Measurements from ENCODE around the gene SHROOM1. TPM values are rescaled to one million over a fixed set of nuclear protein-coding genes. Genes with fewer than 3 reads are reported as not detected.

The SHROOM1 gene
- total RNA-seq, 1 experiment from 2014 or later = 1.6 TPM

GRCh38 chr5:132773601-132774355 lies 56.7 kb downstream of the SHROOM1 start:
- peaks cover 4% of the 10 kb centered on the region; the same call in 1 of the 2 replicates for H3K4me1 ChIP-seq (ENCODE audit: low read length)
- DNase-seq = no peak
- H4K20me1 ChIP-seq (ENCODE audit: insufficient read depth, low read depth, low read length) = no peaks in the 10 kb centered on the region
- H2AFZ ChIP-seq (ENCODE audit: low read length) = no peak overlapping the region
- no peaks in the 10 kb centered on the region for H3K36me3 ChIP-seq (ENCODE audit: insufficient read depth, low read length)
- no peak overlapping the region for H3K27ac ChIP-seq (ENCODE audit: low read length)
- no peaks in the 10 kb centered on the region; the same call in 1 of the 2 replicates for H3K27me3 ChIP-seq (ENCODE audit: low read length)
- no peaks in the 10 kb centered on the region for H3K9me2 ChIP-seq (replicated peaks; ENCODE audit: insufficient read depth, low read length)
- H3K9ac ChIP-seq (ENCODE audit: low read length) = no peak overlapping the region
- H3K9me3 ChIP-seq (ENCODE audit: low read length) = no peaks in the 10 kb centered on the region
- no peaks in the 10 kb centered on the region for H3K79me2 ChIP-seq (ENCODE audit: low read length)
- no peak overlapping the region for H3K4me3 ChIP-seq (ENCODE audit: low read length)
- no peak overlapping the region for H3K4me2 ChIP-seq (ENCODE audit: low read depth, low read length, poor library complexity, severe bottlenecking)

GRCh38 chr5:132773114-132773513 lies 57.3 kb downstream of the SHROOM1 start:
- H3K9ac ChIP-seq (ENCODE audit: low read length) = no peak overlapping the region
- no peak overlapping the region for H2AFZ ChIP-seq (ENCODE audit: low read length)
- H3K27me3 ChIP-seq (ENCODE audit: low read length) = no peaks in the 10 kb centered on the region; the same call in 1 of the 2 replicates
- H3K4me1 ChIP-seq (ENCODE audit: low read length) = peaks cover 4% of the 10 kb centered on the region; the same call in 1 of the 2 replicates
- no peaks in the 10 kb centered on the region for H3K9me2 ChIP-seq (replicated peaks; ENCODE audit: insufficient read depth, low read length)
- H3K36me3 ChIP-seq (ENCODE audit: insufficient read depth, low read length) = no peaks in the 10 kb centered on the region
- H3K4me2 ChIP-seq (ENCODE audit: low read depth, low read length, poor library complexity, severe bottlenecking) = no peak overlapping the region
- DNase-seq = no peak
- no peaks in the 10 kb centered on the region for H4K20me1 ChIP-seq (ENCODE audit: insufficient read depth, low read depth, low read length)
- no peaks in the 10 kb centered on the region for H3K9me3 ChIP-seq (ENCODE audit: low read length)
- no peaks in the 10 kb centered on the region for H3K79me2 ChIP-seq (ENCODE audit: low read length)
- no peak overlapping the region for H3K27ac ChIP-seq (ENCODE audit: low read length)
- no peak overlapping the region for H3K4me3 ChIP-seq (ENCODE audit: low read length)

- Histone ChIP-seq H3K27ac (ENCODE audit: low read length) (no peak overlapping the region), H3K4me2 (ENCODE audit: low read depth, low read length, poor library complexity, severe bottlenecking) (no peak overlapping the region), H3K9me2 (replicated peaks; ENCODE audit: insufficient read depth, low read length) (no peaks in the 10 kb centered on the region), H2AFZ (ENCODE audit: low read length) (no peak overlapping the region), H3K9ac (ENCODE audit: low read length) (no peak overlapping the region), H3K4me3 (ENCODE audit: low read length) (no peak overlapping the region), H4K20me1 (ENCODE audit: insufficient read depth, low read depth, low read length) (no peaks in the 10 kb centered on the region), H3K27me3 (ENCODE audit: low read length) (no peaks in the 10 kb centered on the region; the same call in 1 of the 2 replicates), H3K79me2 (ENCODE audit: low read length) (no peaks in the 10 kb centered on the region), H3K4me1 (ENCODE audit: low read length) (peaks cover 1% of the 10 kb centered on the region; the same call in 1 of the 2 replicates), H3K36me3 (ENCODE audit: insufficient read depth, low read length) (no peaks in the 10 kb centered on the region), H3K9me3 (ENCODE audit: low read length) (no peaks in the 10 kb centered on the region)
- DNase-seq = no peak
Measured at GRCh38 chr5:132772291-132773070, 58.0 kb downstream of the SHROOM1 start.

Small RNA genes lying within 50 kb of the gene (small RNA-seq; reads per million reads assigned to genes)
- gene RNA5SP192 = not detected

Other genes with a start within 250 kb of the SHROOM1 start
- not detected in 2 replicates for gene IL13, start 172.5 kb downstream of the SHROOM1 start, total RNA-seq (2014; rRNA removed; shearing (Covaris generic); ENCODE audit: low replicate concordance)
- not detected in 2 replicates for gene IL4, start 156.7 kb downstream of the SHROOM1 start, total RNA-seq (2014; rRNA removed; shearing (Covaris generic); ENCODE audit: low replicate concordance)
- gene KIF3A, start 93.1 kb downstream of the SHROOM1 start, total RNA-seq (2014; rRNA removed; shearing (Covaris generic); ENCODE audit: low replicate concordance) = 17.6 and 23.1 TPM in 2 replicates
- 0.15 TPM in 1 of 2 replicates, not detected in the other for gene CCNI2, start 83.2 kb downstream of the SHROOM1 start, total RNA-seq (2014; rRNA removed; shearing (Covaris generic); ENCODE audit: low replicate concordance)
- gene SEPTIN8, start 53.4 kb downstream of the SHROOM1 start, total RNA-seq (2014; rRNA removed; shearing (Covaris generic); ENCODE audit: low replicate concordance) = 4.1 and 7.0 TPM in 2 replicates
- gene SOWAHA, start 17.3 kb downstream of the SHROOM1 start, total RNA-seq (2014; rRNA removed; shearing (Covaris generic); ENCODE audit: low replicate concordance) = not detected in 2 replicates
- 1.2 and 1.5 TPM in 2 replicates for gene GDF9, start 35.8 kb upstream of the SHROOM1 start, total RNA-seq (2014; rRNA removed; shearing (Covaris generic); ENCODE audit: low replicate concordance)
- 179 and 182 TPM in 2 replicates for gene UQCRQ, start 36.0 kb upstream of the SHROOM1 start, total RNA-seq (2014; rRNA removed; shearing (Covaris generic); ENCODE audit: low replicate concordance)
- 3.1 and 6.6 TPM in 2 replicates for gene LEAP2, start 43.0 kb upstream of the SHROOM1 start, total RNA-seq (2014; rRNA removed; shearing (Covaris generic); ENCODE audit: low replicate concordance)
- gene AFF4, start 133.0 kb upstream of the SHROOM1 start, total RNA-seq (2014; rRNA removed; shearing (Covaris generic); ENCODE audit: low replicate concordance) = 20.1 and 34.0 TPM in 2 replicates
- 4.7 and 23.7 TPM in 2 replicates for gene ZCCHC10, start 195.9 kb upstream of the SHROOM1 start, total RNA-seq (2014; rRNA removed; shearing (Covaris generic); ENCODE audit: low replicate concordance)
- 72.2 and 122 TPM in 2 replicates for gene HSPA4, start 221.4 kb upstream of the SHROOM1 start, total RNA-seq (2014; rRNA removed; shearing (Covaris generic); ENCODE audit: low replicate concordance)